GM12801 (cell line): ENCODE results near the gene KRTAP17-1.
"Not testable (repeated sequence)": the region's sequence is repeated elsewhere in the genome, so short reads cannot be mapped to it uniquely, and the experiment has no call there.

Source experiments
- TF ChIP-seq, protein P1 (sequence below): IDR thresholded peaks from one replicate; pipeline ENCODE4 v1.5.1; 2011; ENCODE audit warnings: control low read depth; ENCODE audit not compliant: insufficient read length; ENCODE audit errors: extremely low read depth

The KRTAP17-1 gene, protein sequence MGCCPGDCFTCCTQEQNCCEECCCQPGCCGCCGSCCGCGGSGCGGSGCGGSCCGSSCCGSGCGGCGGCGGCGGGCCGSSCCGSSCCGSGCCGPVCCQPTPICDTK

DNA sequence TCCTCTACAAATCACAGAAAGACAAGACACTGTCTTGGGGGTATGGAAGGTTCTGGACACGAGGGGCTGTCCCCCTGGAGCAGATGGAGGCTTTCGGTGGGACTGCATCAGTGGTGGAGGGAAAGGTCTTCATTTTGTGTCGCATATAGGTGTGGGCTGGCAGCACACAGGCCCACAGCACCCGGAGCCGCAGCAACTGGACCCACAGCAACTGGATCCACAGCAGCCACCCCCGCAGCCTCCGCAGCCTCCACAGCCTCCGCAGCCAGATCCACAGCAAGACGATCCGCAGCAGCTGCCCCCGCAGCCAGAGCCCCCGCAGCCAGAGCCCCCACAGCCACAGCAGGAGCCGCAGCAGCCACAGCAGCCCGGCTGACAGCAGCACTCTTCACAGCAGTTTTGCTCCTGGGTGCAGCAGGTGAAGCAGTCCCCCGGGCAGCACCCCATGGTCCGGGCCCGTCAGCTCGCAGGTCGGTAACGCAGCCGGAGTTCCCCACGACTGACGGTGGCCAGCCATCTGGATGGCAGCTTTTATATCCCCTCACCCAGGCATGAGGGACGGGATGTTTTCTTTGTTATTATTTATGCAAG lies at the start of gene KRTAP17-1:
Gene KRTAP17-1, minus strand, starts transcription at position 507 of the 591 bp plus-strand sequence. Its CDS starts 60 bp downstream, at position 447.
- TF ChIP-seq, protein P1, sequence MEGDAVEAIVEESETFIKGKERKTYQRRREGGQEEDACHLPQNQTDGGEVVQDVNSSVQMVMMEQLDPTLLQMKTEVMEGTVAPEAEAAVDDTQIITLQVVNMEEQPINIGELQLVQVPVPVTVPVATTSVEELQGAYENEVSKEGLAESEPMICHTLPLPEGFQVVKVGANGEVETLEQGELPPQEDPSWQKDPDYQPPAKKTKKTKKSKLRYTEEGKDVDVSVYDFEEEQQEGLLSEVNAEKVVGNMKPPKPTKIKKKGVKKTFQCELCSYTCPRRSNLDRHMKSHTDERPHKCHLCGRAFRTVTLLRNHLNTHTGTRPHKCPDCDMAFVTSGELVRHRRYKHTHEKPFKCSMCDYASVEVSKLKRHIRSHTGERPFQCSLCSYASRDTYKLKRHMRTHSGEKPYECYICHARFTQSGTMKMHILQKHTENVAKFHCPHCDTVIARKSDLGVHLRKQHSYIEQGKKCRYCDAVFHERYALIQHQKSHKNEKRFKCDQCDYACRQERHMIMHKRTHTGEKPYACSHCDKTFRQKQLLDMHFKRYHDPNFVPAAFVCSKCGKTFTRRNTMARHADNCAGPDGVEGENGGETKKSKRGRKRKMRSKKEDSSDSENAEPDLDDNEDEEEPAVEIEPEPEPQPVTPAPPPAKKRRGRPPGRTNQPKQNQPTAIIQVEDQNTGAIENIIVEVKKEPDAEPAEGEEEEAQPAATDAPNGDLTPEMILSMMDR = no peak

DNA sequence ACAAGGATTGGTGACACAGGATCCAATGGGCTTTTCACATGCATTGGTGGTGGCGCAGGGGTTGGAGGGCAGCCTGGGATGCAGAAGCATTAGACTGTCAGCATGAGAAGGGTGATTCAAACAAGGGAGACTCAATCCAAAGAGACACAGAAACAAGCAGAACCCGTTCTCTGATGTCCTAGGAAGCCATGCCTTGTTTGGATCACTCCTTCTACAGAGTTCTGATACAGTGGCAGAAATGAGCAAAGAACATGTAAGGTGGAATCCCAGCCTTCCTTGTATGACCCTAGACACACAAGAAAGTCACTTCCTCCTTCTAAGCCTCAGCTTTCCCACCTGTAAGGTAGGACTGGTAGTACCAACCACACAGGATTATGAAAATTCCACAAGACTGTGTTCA lies 48.4 kb upstream of the KRTAP17-1 start:
- TF ChIP-seq, protein P1 = no peak

DNA sequence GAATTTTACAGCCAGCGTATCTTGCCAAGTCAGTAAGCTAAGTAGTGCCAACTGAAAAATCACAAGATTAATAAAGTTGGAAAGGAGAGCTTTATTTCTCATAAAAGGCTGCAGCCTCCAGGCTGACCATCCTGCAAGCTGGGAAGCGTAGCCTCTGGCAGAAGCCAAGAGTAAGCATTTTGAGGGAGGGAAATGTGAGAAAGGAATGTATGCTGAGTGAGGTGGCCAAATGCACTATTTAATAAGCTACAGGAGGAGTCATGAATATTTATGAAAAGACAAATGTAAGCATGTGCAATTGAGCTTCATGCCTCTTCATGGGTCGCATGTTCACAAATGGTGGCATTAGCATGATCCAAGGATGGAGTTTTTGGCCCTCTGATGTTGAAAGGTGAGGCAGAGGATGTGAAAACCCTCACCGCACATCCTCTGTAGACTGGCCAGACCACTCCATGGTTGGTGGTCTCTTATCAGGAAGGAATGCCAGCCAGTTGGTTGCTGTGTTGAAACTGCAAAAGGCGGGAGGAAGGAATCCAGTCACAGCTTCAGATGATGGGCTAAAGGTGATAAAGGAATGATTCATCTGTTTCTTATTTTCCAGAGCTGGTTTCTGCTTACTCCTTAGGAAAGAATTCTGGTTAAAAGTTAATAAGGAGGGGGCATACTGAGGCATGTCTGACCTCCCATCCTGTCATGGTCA lies 44.9 kb upstream of the KRTAP17-1 start:
- TF ChIP-seq, protein P1 = no peak

DNA sequence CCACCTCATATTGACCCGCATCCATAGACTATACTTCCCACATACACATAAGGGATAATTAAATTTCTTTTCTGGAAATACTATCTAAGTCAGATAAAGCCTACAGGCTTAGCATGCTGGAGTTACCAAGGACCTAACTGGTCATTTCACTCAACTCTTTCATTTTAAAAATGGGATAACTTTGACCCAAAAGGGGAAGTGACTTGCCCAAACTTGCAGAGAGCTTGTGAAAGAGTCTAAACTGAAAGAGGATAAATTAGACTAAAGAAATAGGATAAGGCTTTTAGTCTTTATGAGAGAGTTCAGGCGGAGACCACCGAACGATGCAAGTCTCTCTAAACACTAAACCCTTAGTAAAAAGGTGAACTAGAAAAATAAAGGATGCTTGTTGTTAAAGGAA lies 39.0 kb upstream of the KRTAP17-1 start:
- TF ChIP-seq, protein P1 = no peak

DNA sequence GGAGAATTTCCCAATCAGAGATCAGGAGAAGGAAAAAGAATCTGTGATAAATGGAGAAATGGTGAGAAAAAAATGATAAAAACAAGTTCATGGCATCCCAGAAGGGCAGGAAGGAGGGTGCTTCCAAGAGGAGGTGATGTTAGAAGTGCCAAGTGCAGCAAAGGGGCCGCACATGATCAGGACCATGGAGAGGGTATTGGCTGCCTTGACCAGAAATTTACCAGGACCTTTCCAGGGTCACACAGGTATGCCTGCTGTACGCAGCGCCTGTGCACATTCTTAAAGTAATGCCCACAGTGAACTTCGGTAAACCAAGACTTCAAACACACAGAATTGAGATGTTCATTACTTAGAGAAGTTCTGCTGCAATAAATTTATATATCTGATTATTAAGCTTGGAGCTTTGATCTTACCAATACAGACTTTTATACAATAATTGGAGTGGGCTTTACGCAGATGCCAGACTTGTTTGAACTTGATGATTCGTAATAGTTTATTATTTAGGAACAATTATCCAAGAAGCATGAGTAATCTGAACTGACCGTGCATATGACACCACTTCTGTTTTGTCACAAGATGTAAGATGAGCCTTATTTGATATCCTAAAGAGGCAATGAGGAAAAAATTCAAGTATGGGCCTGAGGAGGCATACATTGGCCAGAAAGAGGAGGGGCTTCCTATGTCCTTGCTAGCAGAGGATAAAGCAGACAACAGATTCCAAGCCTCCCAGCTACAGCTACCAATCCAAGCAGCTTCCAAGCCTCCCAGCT lies 37.3 kb upstream of the KRTAP17-1 start:
- TF ChIP-seq, protein P1 = no peak

DNA sequence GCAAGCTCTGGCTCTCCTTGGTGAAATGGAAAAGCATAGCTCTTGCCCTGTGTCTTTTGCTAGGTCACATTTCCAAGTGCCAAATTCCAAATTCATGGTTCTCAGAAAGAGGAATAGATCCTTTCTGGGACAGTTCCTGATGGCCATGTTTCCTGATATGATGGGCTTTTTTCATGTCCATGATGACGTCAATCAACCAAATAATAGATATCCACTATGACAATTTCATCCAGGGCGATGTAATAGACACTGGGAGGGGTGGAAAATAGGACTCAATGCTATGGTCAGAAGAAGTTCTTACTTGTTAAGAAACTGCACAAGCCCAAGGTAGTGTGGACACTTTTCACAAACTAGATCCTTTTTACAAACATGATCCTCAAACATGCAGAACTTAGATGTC lies 35.7 kb upstream of the KRTAP17-1 start:
- TF ChIP-seq, protein P1 = no peak

DNA sequence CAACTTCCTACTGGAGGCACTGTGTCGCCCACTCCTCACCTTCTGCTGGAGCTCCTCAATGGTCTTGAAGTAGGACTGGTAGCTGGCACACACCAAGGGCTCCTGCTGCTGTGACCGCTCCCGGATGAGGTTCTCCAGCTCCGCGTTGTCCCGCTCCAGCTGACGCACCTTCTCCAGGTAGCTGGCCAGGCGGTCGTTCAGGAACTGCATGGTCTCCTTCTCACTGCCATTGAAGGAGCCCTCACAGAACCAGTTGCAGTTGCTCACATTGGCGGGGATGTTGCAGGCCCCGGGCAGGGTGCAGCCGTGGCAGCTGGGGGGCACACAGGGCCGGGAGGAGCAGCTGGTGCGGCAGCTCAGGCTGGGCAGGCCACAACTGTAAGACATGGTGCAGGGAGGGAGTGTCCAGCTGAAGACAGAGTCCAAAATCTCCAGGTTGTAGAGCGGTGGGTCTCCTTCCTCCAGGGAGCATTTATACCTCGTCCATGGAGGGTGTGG lies 34.9 kb upstream of the KRTAP17-1 start, which contains the start of gene KRT33A:
Gene KRT33A, minus strand, starts transcription at position 448 of the 498 bp plus-strand sequence. Its CDS starts 61 bp downstream, at position 387.
- TF ChIP-seq, protein P1 = not testable (repeated sequence)
